Measurements from ENCODE around the gene KCNK4. TPM values are rescaled to one million over a fixed set of nuclear protein-coding genes. Genes with fewer than 3 reads are reported as not detected.

KCNK4 gene
- total RNA-seq, 1 donor from 2014 or later, result 0.23 TPM

DNA sequence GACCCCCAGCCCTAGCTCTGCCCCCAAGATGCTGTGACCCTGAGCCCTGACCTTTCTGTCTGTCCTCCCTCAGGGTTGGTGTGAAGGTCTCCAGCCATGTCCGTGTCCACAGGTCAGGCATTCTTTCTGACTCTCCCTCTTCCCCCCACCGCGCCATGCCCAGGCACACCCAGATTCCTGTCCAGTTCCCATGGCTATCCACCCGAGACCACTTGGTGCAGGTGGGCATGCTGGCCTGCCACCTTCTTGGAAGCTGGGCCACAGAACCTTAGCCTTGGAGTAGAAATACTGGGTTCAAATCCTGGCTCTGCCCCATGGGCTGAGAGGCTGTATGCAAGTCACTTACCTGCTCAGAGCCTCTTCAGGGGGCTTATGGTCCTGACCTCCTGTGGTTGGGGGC is 42.1 kb upstream of the KCNK4 start:
- no peak for DNase-seq
- Mint-ChIP-seq H3K36me3 (ENCODE audit: low read depth) (peaks cover 5% of the 10 kb centered on the region), H3K9me3 (no peaks in the 10 kb centered on the region), H3K4me1 (peaks cover 23% of the 10 kb centered on the region), H3K27me3 (no peaks in the 10 kb centered on the region), H3K27ac (peak overlapping the region; percentile 56), H3K4me3 (peak overlapping the region; percentile 34)
- intact Hi-C loops (cut with micrococcal nuclease), result loop anchor here (10.0 kb wide), 1 partner anchor 1644 kb away; the partner anchor contains the start of gene MTA2

DNA sequence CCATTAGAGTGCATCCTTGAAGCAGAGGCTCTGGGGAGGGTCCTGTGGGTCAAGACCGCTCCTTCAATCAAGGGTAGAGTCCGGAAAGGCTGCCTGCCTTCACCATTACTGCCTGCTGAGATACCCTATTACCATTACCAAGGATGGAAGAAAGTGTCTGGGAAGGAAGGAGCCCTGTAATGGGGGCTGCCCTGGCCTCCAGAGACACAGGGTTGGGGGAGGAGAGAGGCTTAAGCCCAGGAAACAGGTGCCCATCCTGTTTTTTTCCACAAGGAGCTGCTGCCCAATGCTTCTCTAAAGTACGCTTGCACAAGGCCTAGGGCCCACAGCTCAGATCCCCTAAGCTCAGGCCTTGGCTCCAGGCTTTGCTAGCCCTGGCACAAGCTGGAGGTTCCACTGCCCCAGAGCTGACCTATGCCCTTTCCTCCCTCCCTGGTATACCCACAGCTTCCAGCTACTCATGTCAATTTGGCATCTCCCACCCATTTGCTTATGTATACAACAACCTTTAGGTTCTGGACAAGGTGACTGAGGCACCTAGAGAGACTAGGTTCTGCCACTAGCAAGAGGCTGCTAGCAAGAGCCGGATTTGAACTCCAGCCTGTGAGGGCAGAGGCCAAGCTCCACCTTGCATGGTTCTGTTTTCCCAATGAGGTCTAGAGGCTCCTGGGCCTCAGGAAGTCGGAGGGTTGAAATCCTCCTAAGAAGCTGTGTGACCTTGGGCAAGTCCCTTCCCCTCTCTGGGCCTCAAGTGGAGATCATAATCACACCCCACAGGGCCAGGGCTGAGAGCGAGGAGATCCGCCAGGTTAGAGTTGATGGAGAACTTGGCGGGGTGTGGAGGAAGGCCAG is 41.3 kb upstream of the KCNK4 start:
- Mint-ChIP-seq H3K4me1 (peaks cover 23% of the 10 kb centered on the region), H3K9me3 (no peaks in the 10 kb centered on the region), H3K27me3 (no peaks in the 10 kb centered on the region), H3K4me3 (peak overlapping the region; percentile 86), H3K36me3 (ENCODE audit: low read depth) (peaks cover 3% of the 10 kb centered on the region), H3K27ac (peak overlapping the region; percentile 34)
- DNase-seq, result no peak
- intact Hi-C loops (cut with micrococcal nuclease), result loop anchor here (10.0 kb wide), 1 partner anchor 1645 kb away; the partner anchor contains the start of gene MTA2

DNA sequence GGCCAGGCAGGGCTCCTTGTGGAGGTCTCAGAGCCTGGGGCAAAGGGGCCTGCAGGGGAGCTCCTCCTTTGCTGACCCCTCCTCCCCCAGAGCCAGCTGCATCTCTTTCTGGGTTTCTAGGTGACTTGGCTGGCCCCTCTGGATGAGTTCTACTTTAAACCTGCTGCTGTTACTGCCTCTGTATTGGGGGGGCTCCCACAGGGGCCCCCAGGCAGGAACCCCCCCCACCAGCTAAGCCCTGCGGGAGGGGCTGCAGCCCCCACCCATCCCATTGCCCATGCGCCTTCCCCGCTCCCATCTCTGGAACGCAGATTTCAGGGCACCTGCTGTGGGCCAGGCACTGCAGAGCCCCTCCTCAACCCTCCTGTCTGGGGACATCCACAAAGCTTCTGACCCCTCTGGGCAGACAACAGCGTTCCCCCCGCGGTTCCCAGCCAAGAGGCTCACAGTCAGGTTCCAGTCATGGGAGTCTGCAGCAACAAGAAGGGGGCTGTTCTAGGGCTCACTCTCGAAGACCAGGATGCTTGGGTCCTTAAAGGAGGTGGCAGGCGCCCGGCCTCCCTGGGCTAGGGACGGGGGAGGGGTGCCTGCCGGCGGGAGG is 40.6 kb upstream of the KCNK4 start:
- H3K9me3 Mint-ChIP-seq, result no peaks in the 10 kb centered on the region
- no peak for DNase-seq
- peaks cover 6% of the 10 kb centered on the region for H3K36me3 Mint-ChIP-seq (ENCODE audit: low read depth)
- intact Hi-C loops (cut with micrococcal nuclease), result loop anchor here (1.0 kb wide), 2 partner anchors 18 to 54 kb away; no protein-coding TSS in a partner anchor
- H3K4me1 Mint-ChIP-seq, result peaks cover 23% of the 10 kb centered on the region
- no peak overlapping the region for H3K27ac Mint-ChIP-seq
- H3K4me3 Mint-ChIP-seq, result peak overlapping the region; percentile 86
- H3K27me3 Mint-ChIP-seq, result no peaks in the 10 kb centered on the region

DNA sequence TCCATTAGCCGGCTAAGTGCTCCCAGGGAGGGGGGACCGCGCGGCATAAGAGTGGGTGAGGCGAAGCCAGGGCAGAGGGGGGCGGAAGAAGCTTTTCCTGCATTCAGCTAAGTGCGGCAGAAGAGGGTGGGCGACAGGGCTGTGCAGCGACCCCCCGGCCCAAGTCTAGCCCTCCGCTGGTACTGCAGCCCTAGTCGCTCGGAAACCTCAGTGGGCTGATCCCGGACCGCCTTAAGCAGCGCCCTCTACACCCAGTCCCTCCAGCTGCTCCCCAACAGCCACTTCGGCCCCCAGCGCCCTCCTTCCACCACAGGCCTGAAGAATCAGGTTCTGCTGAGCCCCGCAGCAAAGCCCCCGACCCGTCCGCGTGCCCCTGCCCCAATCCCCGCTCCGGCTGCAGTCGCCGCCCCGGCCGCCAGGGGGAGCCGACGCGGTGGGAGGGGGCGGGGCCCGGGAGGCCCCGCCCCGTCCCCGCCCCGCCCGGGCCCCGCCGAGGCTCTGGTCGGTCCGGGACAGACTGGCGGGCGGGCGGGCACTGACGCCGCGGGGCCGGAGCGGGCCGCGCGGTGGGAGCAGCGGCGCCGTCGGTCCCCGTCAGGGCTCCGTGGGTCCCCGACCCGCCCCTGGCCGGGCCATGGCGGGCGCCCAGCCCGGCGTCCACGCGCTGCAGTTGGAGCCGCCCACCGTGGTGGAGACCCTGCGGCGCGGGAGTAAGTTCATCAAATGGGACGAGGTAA is 39.9 kb upstream of the KCNK4 start, which contains the start of gene PLCB3:
PLCB3 (plus strand) TSS at position 515 of the 737 bp plus-strand sequence; CDS start at position 635, 120 bp downstream.
- Mint-ChIP-seq H3K27me3 (no peaks in the 10 kb centered on the region), H3K36me3 (ENCODE audit: low read depth) (peaks cover 6% of the 10 kb centered on the region), H3K9me3 (no peaks in the 10 kb centered on the region), H3K4me3 (peak within 1 kb of the TSS; percentile 95), H3K27ac (peak within 1 kb of the TSS; percentile 82), H3K4me1 (peaks cover 23% of the 10 kb centered on the region)
- intact Hi-C loops (cut with micrococcal nuclease), result loop anchor here (1.0 kb wide), 2 partner anchors 17 to 53 kb away; no protein-coding TSS in a partner anchor
- peak; percentile 90 for DNase-seq

DNA sequence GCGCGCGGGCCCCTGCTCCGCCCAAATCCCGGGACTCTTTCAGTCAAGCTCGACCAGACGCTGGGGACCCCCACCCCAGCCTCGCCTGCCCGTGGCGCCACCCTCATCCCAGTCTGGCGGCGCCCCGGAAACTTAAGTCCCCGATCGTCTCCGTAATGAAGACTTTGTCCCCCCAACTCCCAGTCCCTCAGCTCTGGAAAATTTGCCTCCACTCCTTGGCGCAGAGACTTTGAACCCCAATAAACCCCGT is 39.4 kb upstream of the KCNK4 start:
- no peak for DNase-seq
- intact Hi-C loops (cut with micrococcal nuclease), result loop anchor here (1.0 kb wide), 2 partner anchors 17 to 53 kb away; no protein-coding TSS in a partner anchor
- Mint-ChIP-seq H3K4me3 (peak overlapping the region; percentile 95), H3K4me1 (peaks cover 23% of the 10 kb centered on the region), H3K27ac (peak overlapping the region; percentile 82), H3K27me3 (no peaks in the 10 kb centered on the region), H3K9me3 (no peaks in the 10 kb centered on the region), H3K36me3 (ENCODE audit: low read depth) (peaks cover 8% of the 10 kb centered on the region)

DNA sequence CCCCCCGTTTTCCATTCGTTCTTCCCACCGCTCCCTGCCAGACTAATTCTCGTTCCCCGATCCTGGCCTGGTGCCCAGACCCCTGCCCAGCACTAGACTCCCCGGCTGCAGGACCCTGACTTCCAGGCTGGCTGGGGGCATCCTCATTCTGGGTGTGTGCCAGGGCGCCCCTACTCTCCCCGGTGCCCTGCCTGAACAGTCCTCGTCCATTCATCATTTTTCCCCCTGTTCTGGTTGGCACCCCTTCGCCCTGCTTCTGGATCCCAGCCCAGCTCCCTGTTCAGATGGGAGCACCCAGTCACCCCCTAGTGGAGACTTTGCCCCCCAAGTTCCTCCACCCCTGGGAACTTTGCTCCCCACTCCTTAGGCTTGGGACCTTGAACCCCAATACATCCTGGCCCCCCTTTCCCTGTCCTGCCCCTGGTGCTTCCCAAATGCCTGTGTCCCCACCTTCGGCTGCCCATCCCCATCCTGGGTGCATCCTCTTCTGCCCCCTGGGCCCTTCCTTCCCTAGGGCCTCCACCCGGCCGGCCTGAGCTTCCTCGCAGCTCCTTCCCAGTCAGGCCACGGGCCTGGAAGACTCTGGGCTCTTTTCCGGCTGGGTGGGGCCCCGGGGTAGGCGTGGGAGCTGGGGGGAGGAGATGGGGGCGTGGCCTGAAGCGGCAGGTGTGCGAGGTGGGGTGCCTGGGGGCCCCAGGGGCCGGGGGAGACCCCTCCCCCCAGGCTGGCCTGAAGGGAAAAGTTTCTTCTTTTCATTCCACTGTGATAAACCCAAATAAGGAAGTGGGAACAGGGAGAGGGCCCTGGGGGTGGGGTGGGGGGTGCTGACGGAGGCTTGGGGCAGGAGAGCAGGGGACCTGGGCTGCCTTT is 38.9 kb upstream of the KCNK4 start:
- no peaks in the 10 kb centered on the region for H3K9me3 Mint-ChIP-seq
- intact Hi-C loops (cut with micrococcal nuclease), result no loop called here
- H3K27ac Mint-ChIP-seq, result peak overlapping the region; percentile 82
- peak; percentile 79 for DNase-seq
- H3K4me3 Mint-ChIP-seq, result peak overlapping the region; percentile 95
- H3K36me3 Mint-ChIP-seq (ENCODE audit: low read depth), result peaks cover 9% of the 10 kb centered on the region
- H3K27me3 Mint-ChIP-seq, result no peaks in the 10 kb centered on the region
- peaks cover 23% of the 10 kb centered on the region for H3K4me1 Mint-ChIP-seq

DNA sequence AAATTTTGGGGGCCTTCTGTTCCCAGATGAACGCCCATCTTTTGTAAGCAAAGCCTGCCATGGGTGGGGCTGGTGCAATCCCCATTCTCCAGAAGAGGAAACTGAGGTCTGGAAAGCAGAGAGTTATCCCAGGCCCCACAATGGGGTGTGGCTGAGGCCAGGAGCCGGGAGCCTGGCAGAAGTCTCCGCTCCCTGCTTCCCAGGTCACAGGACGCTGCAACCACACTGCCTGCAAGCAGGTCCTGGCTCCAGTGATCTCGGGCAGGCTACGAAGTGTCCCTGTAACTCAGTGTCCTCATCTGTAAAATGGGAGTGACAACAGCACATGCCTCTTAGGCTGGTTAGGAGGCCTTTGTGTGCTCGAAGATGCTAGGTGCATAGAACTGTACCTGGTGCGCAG is 38.1 kb upstream of the KCNK4 start:
- no peak overlapping the region for H3K4me3 Mint-ChIP-seq
- no peak for DNase-seq
- intact Hi-C loops (cut with micrococcal nuclease), result no loop called here
- H3K9me3 Mint-ChIP-seq, result no peaks in the 10 kb centered on the region
- peaks cover 15% of the 10 kb centered on the region for H3K36me3 Mint-ChIP-seq (ENCODE audit: low read depth)
- no peak overlapping the region for H3K27ac Mint-ChIP-seq
- peaks cover 19% of the 10 kb centered on the region for H3K4me1 Mint-ChIP-seq
- no peaks in the 10 kb centered on the region for H3K27me3 Mint-ChIP-seq

DNA sequence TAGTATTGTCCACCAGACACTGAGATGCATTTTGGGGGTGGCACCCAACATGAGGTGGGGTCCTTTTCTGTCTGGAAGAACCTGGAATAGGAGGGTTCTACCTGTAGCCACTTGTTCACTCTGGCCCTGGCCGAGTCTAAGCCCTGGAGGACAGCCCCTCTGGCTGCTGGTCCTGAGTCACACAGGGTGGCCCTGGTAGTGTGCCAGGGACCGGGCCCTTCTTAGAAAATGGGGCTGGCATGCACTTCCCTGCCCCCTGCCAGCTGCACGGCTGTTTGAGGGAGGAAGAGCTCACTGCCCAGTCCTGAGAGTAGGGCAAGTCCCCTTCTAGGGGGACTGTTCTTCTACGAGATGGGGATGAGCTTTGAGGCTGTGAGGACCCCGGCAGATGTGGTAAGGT is 37.6 kb upstream of the KCNK4 start:
- Mint-ChIP-seq H3K36me3 (ENCODE audit: low read depth) (peaks cover 17% of the 10 kb centered on the region), H3K4me1 (peaks cover 19% of the 10 kb centered on the region), H3K4me3 (no peak overlapping the region), H3K27me3 (no peaks in the 10 kb centered on the region), H3K27ac (no peak overlapping the region), H3K9me3 (no peaks in the 10 kb centered on the region)
- no peak for DNase-seq
- intact Hi-C loops (cut with micrococcal nuclease), result no loop called here

DNA sequence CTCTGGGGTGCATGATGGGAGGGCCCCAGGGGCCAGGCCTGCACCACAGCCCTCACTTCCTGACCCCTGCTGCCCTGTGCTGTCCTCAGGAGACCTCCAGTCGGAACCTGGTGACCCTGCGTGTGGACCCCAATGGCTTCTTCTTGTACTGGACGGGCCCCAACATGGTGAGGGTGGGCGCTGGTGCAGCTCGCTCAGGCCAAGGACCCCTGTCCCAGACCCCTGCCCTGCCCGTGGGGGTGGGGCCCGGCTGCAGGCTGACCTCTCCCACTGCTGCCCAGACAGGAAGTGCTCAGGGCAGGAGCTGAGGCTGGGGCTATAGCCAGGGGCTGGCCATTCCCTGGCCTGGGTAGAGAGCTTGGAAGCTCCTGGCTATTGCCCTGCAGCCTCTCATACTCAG is 36.8 kb upstream of the KCNK4 start:
- H3K9me3 Mint-ChIP-seq, result no peaks in the 10 kb centered on the region
- H3K4me1 Mint-ChIP-seq, result peaks cover 19% of the 10 kb centered on the region
- no peak for DNase-seq
- H3K36me3 Mint-ChIP-seq (ENCODE audit: low read depth), result peaks cover 22% of the 10 kb centered on the region
- intact Hi-C loops (cut with micrococcal nuclease), result no loop called here
- no peak overlapping the region for H3K27ac Mint-ChIP-seq
- H3K4me3 Mint-ChIP-seq, result no peak overlapping the region
- no peaks in the 10 kb centered on the region for H3K27me3 Mint-ChIP-seq

DNA sequence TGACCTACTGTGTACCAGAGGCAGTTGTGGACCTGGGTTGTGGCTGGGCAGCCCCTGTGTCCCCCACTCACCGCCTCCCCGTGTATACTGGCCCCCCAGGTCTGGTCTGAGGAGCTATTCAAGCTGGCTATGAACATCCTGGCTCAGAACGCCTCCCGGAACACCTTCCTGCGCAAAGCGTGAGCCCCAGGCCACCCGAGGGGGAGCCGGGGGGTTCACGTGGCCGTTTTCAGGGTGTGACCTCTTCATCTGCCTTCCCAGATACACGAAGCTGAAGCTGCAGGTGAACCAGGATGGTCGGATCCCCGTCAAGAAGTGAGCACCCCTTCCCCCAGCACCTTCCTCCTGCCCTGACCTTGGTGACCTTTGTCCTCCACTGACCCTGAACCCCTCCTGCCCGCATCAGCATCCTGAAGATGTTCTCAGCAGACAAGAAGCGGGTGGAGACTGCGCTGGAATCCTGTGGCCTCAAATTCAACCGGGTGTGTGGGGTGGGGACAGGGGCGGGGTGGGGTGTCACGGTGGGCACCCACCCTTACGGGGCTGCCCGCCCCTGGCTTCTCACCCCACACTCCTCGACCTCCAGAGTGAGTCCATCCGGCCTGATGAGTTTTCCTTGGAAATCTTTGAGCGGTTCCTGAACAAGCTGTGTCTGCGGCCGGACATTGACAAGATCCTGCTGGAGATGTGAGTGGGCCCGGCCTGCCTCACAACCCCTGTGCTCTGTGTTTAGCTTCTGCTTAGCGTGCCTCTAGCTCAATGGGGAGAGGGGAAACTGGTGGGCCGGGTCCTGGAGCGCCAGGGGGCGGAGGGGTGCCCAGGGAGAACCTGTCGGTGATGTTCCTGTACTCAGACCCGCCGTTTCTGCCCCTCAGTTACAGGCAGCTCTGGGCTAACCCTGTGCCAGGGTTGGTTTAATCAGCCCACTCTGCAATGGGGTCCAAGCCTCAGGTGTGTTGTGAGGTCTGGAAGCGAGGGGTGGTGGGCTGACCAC is 35.7 kb upstream of the KCNK4 start:
- Mint-ChIP-seq H3K36me3 (ENCODE audit: low read depth) (peaks cover 32% of the 10 kb centered on the region), H3K9me3 (no peaks in the 10 kb centered on the region), H3K4me1 (peaks cover 25% of the 10 kb centered on the region), H3K4me3 (no peak overlapping the region), H3K27ac (no peak overlapping the region), H3K27me3 (no peaks in the 10 kb centered on the region)
- intact Hi-C loops (cut with micrococcal nuclease), result no loop called here
- no peak for DNase-seq

DNA sequence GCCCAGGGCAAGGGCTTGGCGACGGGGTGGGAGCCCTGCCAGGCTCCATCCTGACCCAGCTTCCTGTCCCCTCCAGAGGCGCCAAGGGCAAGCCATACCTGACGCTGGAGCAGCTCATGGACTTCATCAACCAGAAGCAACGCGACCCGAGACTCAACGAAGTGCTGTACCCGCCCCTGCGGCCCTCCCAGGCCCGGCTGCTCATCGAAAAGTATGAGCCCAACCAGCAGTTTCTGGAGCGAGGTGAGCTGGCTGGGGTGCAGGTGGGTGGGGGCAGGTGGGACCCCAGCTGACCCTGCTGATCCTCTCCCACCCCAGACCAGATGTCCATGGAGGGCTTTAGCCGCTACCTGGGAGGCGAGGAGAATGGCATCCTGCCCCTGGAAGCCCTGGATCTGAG is 34.8 kb upstream of the KCNK4 start:
- peaks cover 32% of the 10 kb centered on the region for H3K36me3 Mint-ChIP-seq (ENCODE audit: low read depth)
- H3K27ac Mint-ChIP-seq, result no peak overlapping the region
- H3K4me1 Mint-ChIP-seq, result peaks cover 20% of the 10 kb centered on the region
- no peak overlapping the region for H3K4me3 Mint-ChIP-seq
- intact Hi-C loops (cut with micrococcal nuclease), result no loop called here
- H3K27me3 Mint-ChIP-seq, result no peaks in the 10 kb centered on the region
- no peak for DNase-seq
- H3K9me3 Mint-ChIP-seq, result no peaks in the 10 kb centered on the region

DNA sequence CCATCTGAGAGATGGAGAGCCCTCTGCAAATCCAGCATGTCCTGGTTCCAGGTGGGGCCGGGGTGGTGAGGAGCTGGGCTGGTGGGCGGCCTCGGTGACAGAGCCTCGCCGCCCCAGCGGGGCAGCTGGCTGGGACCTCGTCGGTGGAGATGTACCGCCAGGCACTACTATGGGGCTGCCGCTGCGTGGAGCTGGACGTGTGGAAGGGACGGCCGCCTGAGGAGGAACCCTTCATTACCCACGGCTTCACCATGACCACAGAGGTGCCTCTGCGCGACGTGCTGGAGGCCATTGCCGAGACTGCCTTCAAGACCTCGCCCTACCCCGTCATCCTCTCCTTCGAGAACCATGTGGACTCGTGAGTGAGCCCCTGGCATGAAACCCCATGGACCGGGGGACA is 32.7 kb upstream of the KCNK4 start:
- Mint-ChIP-seq H3K27me3 (no peaks in the 10 kb centered on the region), H3K4me3 (no peak overlapping the region), H3K9me3 (no peaks in the 10 kb centered on the region), H3K27ac (no peak overlapping the region), H3K36me3 (ENCODE audit: low read depth) (peaks cover 40% of the 10 kb centered on the region), H3K4me1 (peaks cover 14% of the 10 kb centered on the region)
- intact Hi-C loops (cut with micrococcal nuclease), result no loop called here
- DNase-seq, result no peak

All from activated CD4-positive, alpha-beta T cell treated with anti-CD3 and anti-CD28 coated beads, Interleukin-2, amount 10 ng/mL, durations not matched to agents 24 days and 14 days (primary cell).